Stimulated activated CD8-positive, alpha-beta memory T cell treated with anti-CD3 and anti-CD28 coated beads, Interleukin-12 subunit alpha, Interleukin-12 subunit beta, amount 100 ng/mL, for 4 hours (primary cell): Measurements from ENCODE around the gene ZNF239.
"Not testable (repeated sequence)": the region's sequence is repeated elsewhere in the genome, so short reads cannot be mapped to it uniquely, and the experiment has no call there.

Experiments
- DNase-seq: peaks from one replicate; pipeline ENCODE4 v3.0.0-alpha.2; 2020; ENCODE audit warnings: low read depth

Gene ZNF239

GRCh38 chr10:43576580-43576979 lies 2.2 kb upstream of the ZNF239 start:
- no peak for DNase-seq

GRCh38 chr10:43576062-43576461 lies 1.6 kb upstream of the ZNF239 start:
- DNase-seq, result no peak

- DNase-seq, result no peak
Measured at GRCh38 chr10:43574906-43575305, 490 bp upstream of the ZNF239 start.

GRCh38 chr10:43573250-43574000 lies 991 bp downstream of the ZNF239 start:
- DNase-seq, result no peak

DNA sequence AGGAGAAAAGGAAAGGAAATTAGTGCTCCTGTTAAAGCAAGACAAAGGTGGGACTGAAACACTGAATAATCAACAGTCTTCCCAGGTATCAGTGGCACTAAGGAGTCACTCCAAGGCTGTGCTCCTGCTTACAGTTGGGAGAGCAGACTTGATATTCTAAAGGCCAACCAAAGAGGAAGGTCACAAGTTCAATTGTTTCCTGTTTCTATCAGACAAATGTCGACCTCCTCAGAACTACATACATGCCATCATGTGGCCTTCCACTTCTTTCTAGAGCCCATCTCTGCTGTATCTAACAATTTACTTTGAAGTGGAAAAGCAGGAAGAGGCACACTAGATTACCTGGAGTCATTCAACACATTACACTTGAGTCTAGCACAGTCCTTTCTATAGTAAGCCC lies 3.4 kb downstream of the ZNF239 start:
- no peak for DNase-seq

- DNase-seq, result no peak
Measured at GRCh38 chr10:43569681-43570080, 4.7 kb downstream of the ZNF239 start.

GRCh38 chr10:43557214-43557613 lies 17.2 kb downstream of the ZNF239 start:
- no peak for DNase-seq

GRCh38 chr10:43543746-43544145 lies 30.7 kb downstream of the ZNF239 start:
- DNase-seq, result not testable (repeated sequence)

DNA sequence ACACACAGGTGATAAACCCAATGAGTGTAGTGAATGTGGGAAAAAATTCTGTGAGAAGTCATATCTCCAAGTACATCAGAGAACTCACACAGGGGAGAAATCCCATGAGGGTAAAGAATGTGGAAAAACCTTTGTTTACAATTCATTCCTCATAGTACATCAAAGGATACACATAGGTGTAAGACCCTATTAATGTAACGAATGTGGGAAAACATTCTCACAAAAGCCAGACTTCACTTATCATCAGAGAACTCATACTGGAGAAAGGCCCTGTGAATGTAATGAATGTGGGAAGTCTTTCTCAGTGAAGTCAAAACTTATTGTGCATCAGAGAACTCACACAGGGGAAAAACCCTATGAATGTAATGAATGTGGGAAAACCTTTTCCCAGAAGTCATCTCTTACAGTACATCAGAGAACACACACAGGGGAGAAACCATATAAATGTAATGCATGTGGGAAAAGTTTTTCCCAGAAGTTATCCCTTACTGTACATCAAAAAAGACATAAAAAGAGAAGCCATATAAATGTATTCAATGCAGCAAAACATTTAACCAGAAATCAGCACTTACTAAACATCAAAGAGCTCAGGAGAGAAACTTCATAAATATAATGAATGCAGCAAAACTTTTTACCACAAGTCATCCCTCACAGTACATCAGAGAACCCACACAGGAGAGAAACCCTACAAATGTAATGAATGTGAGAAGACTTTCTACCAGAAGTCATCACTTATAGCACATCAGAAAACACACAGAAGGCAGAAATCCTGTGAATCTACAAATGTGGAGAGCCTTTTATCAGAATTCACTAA lies 49.8 kb downstream of the ZNF239 start:
- DNase-seq, result no peak
